ENCODE measurements around the gene NR2E1. TPM values are rescaled to one million over a fixed set of nuclear protein-coding genes. Genes with fewer than 3 reads are reported as not detected.

The NR2E1 gene
- total RNA-seq, 1 experiment from 2014 or later, result not detected

DNA sequence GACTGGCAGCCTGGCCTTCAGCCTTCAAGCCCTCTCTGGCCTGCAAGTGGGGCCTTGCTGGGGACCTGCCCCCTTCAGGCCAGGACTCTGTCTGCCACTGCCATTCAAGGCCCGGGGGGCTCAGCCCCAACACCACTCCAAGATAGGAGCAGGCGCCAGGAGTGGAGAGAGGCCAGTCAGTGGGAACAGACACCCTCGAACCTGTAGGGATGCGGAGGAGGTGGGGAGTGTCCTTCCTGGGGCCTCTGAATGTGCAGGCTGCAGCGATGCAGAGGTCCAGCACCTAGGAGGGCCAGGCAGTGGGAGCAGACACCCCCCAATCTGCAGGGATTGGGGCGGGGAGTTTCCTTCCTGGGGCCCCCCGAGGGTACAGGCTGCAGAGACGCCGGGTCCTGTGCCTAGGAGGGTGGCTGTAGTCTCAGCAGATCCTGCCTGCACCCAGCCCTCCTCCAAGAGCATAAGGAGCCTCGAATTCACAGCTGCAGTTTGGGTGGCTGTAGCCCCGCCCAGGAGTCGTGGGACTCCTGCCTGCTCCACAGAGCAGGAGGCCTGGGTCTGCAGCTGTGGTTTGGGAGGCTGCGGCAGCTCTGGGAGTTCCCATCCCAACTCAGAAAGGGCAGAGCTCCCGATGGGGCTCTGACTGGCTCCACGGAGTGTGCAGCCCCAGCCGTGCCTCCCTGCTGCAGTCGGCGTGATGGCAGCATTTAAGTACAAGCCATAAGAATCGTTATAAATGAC, 33.1 kb downstream of the NR2E1 start:
- peaks cover 11% of the 10 kb centered on the region for H3K36me3 Mint-ChIP-seq (ENCODE audit: insufficient read depth, unreplicated experiment)
- DNase-seq, result no peak
- CTCF ChIA-PET, result no interaction called here
- no peak overlapping the region for H3K27ac Mint-ChIP-seq (ENCODE audit: unreplicated experiment)
- H3K9me3 Mint-ChIP-seq (ENCODE audit: low read depth, unreplicated experiment), result no peaks in the 10 kb centered on the region
- H3K4me1 Mint-ChIP-seq (ENCODE audit: low read depth, unreplicated experiment), result peaks cover 12% of the 10 kb centered on the region
- no peak overlapping the region for H3K4me3 Mint-ChIP-seq (ENCODE audit: low read depth, unreplicated experiment)
- BruUV-seq (replicated peaks), result no TSS peak
- intact Hi-C loops (cut with micrococcal nuclease; ENCODE audit: unreplicated experiment), result no loop called here
- no peak for TF ChIP-seq CTCF (IDR thresholded peaks at IDR 0.05; ENCODE audit: unreplicated experiment)
- H3K27me3 Mint-ChIP-seq (ENCODE audit: unreplicated experiment), result no peaks in the 10 kb centered on the region

GRCh38 chr6:108200186-108200585, 34.4 kb downstream of the NR2E1 start:
- Mint-ChIP-seq H3K4me3 (ENCODE audit: low read depth, unreplicated experiment) (no peak overlapping the region), H3K9me3 (ENCODE audit: low read depth, unreplicated experiment) (no peaks in the 10 kb centered on the region), H3K27ac (ENCODE audit: unreplicated experiment) (no peak overlapping the region), H3K36me3 (ENCODE audit: insufficient read depth, unreplicated experiment) (peaks cover 11% of the 10 kb centered on the region), H3K27me3 (ENCODE audit: unreplicated experiment) (no peaks in the 10 kb centered on the region), H3K4me1 (ENCODE audit: low read depth, unreplicated experiment) (peaks cover 18% of the 10 kb centered on the region)
- CTCF ChIA-PET, result interaction anchor here (0.6 to 1.3 kb wide), 2 partner anchors 11 to 231 kb away, joined by 3 read pairs; no protein-coding TSS in a partner anchor
- TF ChIP-seq CTCF (IDR thresholded peaks at IDR 0.05; ENCODE audit: unreplicated experiment), result no peak
- BruUV-seq (replicated peaks), result no TSS peak
- intact Hi-C loops (cut with micrococcal nuclease; ENCODE audit: unreplicated experiment), result no loop called here
- no peak for DNase-seq

DNA sequence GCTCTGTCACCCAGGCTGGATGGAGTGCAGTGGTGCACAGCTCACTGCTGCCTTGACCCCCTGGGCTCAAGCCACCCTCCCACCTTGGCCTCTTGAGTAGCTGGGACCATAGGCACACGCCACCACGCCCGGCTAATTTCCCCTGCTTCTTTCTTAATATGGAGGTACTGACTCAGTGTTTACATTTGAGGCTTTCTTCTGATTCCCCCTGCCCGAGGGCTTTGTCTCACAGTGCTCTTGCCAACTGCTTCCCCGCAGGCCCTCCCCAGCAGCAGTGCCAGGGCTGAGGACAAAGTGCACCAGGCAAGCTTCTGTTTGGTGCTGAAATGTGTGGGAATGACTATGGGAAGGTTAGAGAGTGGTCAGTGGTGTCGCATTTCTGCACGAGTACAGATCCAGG, 34.8 kb downstream of the NR2E1 start:
- Mint-ChIP-seq H3K27ac (ENCODE audit: unreplicated experiment) (peak overlapping the region; percentile 20), H3K36me3 (ENCODE audit: insufficient read depth, unreplicated experiment) (peaks cover 11% of the 10 kb centered on the region), H3K4me1 (ENCODE audit: low read depth, unreplicated experiment) (peaks cover 18% of the 10 kb centered on the region), H3K9me3 (ENCODE audit: low read depth, unreplicated experiment) (no peaks in the 10 kb centered on the region), H3K4me3 (ENCODE audit: low read depth, unreplicated experiment) (no peak overlapping the region), H3K27me3 (ENCODE audit: unreplicated experiment) (no peaks in the 10 kb centered on the region)
- TF ChIP-seq CTCF (IDR thresholded peaks at IDR 0.05; ENCODE audit: unreplicated experiment), result no peak
- CTCF ChIA-PET, result interaction anchor here (0.6 to 1.3 kb wide), 2 partner anchors 12 to 231 kb away, joined by 3 read pairs; no protein-coding TSS in a partner anchor
- intact Hi-C loops (cut with micrococcal nuclease; ENCODE audit: unreplicated experiment), result no loop called here
- no TSS peak for BruUV-seq (replicated peaks)
- DNase-seq, result peak; percentile 66

DNA sequence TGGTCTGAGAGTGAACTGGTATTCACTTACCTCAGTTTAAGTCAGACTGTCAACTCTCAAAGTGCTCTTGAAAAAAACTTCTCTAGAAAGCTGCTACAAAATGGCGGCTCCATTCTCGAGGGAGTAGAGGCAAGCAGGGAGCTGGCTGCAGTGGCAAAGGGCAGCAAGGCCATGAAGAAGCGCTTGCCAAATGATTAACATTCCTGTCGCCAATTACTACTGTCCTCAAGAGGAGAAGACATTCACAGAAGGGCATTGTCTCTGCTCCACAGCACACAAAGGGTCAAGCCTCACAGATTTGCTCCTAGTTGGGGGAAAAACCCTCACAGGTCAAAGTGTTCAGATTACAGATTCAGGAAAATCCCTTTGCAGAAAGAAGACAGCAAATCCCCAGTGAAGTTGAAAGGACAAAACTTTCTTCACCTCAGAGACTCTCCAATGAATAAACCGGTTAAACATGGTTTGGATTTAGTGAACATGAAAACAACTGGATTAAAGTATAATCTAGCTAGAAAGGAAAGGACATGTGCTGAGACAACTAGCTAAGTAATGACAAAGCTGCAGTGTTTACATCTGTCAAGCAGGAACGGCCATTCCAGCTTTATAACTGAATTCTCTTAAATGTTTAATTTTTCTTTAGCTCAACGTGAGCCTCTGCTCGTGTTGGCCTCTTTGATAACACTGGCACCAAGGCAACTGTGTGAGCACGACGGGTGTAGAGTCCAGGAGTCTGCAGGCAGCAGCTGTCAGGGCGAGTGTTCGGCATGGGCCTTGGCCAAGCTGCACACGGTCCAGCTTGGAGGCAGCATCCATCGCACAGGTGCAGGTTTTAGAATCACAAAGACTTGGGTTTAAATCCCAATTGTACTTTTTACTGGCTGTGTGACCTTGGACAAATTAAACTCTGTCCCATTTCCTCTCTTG, 37.6 kb downstream of the NR2E1 start:
- CTCF ChIA-PET, result no interaction called here
- peaks cover 18% of the 10 kb centered on the region for H3K4me1 Mint-ChIP-seq (ENCODE audit: low read depth, unreplicated experiment)
- DNase-seq, result no peak
- no peaks in the 10 kb centered on the region for H3K9me3 Mint-ChIP-seq (ENCODE audit: low read depth, unreplicated experiment)
- H3K27ac Mint-ChIP-seq (ENCODE audit: unreplicated experiment), result no peak overlapping the region
- H3K4me3 Mint-ChIP-seq (ENCODE audit: low read depth, unreplicated experiment), result no peak overlapping the region
- peaks cover 11% of the 10 kb centered on the region for H3K36me3 Mint-ChIP-seq (ENCODE audit: insufficient read depth, unreplicated experiment)
- intact Hi-C loops (cut with micrococcal nuclease; ENCODE audit: unreplicated experiment), result no loop called here
- H3K27me3 Mint-ChIP-seq (ENCODE audit: unreplicated experiment), result no peaks in the 10 kb centered on the region
- TF ChIP-seq CTCF (IDR thresholded peaks at IDR 0.05; ENCODE audit: unreplicated experiment), result no peak
- BruUV-seq (replicated peaks), result no TSS peak

Data from Calu3 (cell line).